Caki2 (cell line): ENCODE measurements around the gene SGCG. TPM values are rescaled to one million over a fixed set of nuclear protein-coding genes. Genes with fewer than 3 reads are reported as not detected.
"Not testable (repeated sequence)": the region's sequence is repeated elsewhere in the genome, so short reads cannot be mapped to it uniquely, and the experiment has no call there.

ENCODE experiments used
- DNase-seq: peaks from one replicate; pipeline ENCODE4 v3.0.0-alpha.2; 2015; ENCODE audit warnings: low read depth
- in situ Hi-C: cut with HindIII; loops from 2 replicates; pipeline ENCODE4 v1.10.0; 2016; ENCODE audit warnings: low sequenced_read_pairs, low pct_unique_long_range_greater_than_20kb, mixed read lengths
- total RNA-seq: library from RNA; depleted of rRNA; stranded (reverse); fragments of >200 nt; shearing (Covaris generic); gene quantifications from 2 replicates; pipeline ENCODE4 v1.2.3, GENCODE V29; 2014; ENCODE audit warnings: low replicate concordance; rRNA removed

Gene SGCG, protein sequence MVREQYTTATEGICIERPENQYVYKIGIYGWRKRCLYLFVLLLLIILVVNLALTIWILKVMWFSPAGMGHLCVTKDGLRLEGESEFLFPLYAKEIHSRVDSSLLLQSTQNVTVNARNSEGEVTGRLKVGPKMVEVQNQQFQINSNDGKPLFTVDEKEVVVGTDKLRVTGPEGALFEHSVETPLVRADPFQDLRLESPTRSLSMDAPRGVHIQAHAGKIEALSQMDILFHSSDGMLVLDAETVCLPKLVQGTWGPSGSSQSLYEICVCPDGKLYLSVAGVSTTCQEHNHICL
- not detected in 2 replicates for total RNA-seq

DNA sequence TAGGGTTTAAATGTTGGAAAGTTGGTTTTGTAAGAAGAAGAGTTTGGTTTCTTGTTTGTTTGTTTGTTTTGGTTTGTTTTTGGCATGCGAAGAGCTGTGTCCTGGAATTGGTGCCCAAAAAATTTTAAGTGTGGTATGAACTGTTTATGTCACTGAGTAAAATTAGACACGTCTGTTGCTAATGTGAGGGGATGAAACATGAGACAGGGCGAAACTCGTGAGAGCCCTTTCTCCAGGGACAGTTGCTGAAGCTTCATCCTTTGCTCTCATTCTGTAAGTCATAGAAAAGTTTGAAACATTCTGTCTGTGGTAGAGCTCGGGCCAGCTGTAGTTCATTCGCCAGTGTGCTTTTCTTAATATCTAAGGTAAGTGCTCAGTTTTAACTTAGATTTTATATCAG, at the start of gene SGCG:
Gene SGCG, plus strand, starts transcription at position 269 of the 400 bp plus-strand sequence. CDS start 22,716 bp downstream, outside the sequence.
- in situ Hi-C loops: no loop called here

DNA sequence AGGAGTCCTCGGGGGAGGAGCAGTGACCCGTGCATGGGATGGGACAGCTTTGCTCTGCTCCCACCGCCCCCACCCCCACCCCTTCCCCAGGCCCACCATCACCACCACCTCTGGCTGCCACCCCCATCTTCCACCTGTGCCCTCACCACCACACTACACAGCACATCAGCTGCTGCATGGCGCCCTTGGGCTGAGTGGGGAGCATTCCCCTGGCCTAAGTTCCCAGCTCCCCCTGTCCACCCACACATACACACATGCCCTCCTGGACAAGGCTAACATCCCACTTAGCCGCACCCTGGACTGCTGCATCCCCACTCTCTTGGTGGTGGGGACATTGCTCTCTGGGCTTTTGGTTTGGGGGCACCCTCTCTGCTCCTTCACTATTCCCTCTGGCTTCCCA, 46.2 kb upstream of the SGCG start:
- no peak for DNase-seq
- in situ Hi-C loops: no loop called here

More for the DNA sequence above, at the start of gene SGCG:
- no peak for DNase-seq

- DNase-seq: no peak
- in situ Hi-C loops: no loop called here
These were observed 40.3 kb upstream of the SGCG start for GRCh38 chr13:23140492-23140891.

GRCh38 chr13:23141964-23142363, 38.8 kb upstream of the SGCG start:
- DNase-seq: no peak
- in situ Hi-C loops: no loop called here

GRCh38 chr13:23142607-23143006, 38.2 kb upstream of the SGCG start:
- in situ Hi-C loops, DNase-seq: not testable (repeated sequence)

GRCh38 chr13:23144431-23144830, 36.3 kb upstream of the SGCG start:
- DNase-seq: no peak
- in situ Hi-C loops: no loop called here

- in situ Hi-C loops: no loop called here
- no peak for DNase-seq
These were observed 34.8 kb upstream of the SGCG start for GRCh38 chr13:23146006-23146405.

GRCh38 chr13:23146811-23147625, 33.8 kb upstream of the SGCG start:
- in situ Hi-C loops: no loop called here
- no peak for DNase-seq

DNA sequence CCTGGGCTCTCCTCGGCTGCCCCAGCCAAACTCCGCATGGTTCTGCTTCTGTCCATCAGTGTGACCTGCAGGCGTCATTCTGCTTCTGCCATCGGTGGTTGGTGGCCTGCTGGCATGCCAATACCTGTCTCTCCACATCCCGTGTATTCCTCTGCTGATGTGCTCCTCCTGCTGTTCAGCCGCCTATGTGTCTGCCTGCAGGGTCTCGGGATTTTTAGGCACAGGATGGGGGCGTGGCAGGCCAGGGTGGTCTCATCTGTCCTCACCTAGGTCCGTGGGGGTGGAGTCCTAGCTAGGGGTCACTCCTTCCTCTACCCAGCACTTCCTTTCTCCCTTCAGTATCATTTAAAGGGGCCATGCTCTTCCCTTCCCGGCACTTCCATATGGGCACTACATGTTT, 33.0 kb upstream of the SGCG start:
- DNase-seq: no peak
- in situ Hi-C loops: no loop called here

GRCh38 chr13:23157781-23158180, 23.0 kb upstream of the SGCG start:
- DNase-seq: no peak
- in situ Hi-C loops: no loop called here

- in situ Hi-C loops: no loop called here
- DNase-seq: peak; percentile 34
These were observed 21.5 kb upstream of the SGCG start for GRCh38 chr13:23159205-23159759.

GRCh38 chr13:23159760-23160637, 20.8 kb upstream of the SGCG start:
- in situ Hi-C loops: no loop called here
- DNase-seq: peak; percentile 8

DNA sequence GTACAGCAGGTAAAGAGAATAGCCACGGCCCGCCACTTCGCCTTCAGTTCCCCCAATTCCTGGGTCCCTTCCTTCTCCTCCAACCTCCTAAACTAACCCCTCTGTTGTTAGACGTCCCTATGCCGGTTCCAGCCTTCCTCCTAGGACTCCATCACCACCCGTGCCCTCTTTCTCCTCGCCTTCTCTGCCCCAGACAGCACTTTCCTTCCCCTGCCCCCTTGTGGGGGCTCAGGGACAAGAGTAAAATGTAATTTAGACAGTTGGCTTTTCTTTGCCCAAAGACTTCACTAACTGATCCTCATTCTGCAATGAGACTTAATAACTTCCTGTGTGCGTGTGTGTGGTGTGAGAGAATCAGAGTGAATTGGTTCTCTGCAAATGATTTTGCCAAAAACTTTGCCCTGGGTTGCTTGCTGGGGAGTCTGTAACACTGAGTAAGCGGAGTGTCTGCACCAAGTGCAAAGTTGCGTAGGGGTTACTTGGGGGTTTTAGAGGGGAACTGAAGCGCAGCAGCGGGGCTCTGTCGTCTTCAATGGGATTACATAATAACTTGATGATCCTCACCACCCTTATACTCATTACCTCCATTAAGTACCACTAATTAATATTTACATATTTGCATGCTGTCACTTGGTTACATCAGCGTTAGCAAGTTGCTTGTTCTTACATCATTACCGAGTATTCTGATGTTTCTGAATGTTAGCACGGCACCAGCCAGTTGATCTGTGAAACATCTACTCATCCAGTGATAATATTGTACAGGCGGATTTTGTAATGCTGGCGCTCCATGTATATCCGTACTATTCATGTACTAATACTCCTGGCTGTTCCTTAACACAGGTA, 19.9 kb upstream of the SGCG start:
- in situ Hi-C loops: no loop called here
- peak; percentile 18 for DNase-seq

- no peak for DNase-seq
- in situ Hi-C loops: no loop called here
These were observed 19.3 kb upstream of the SGCG start for GRCh38 chr13:23161481-23161825.

- in situ Hi-C loops: no loop called here
- DNase-seq: no peak
These were observed 4.9 kb upstream of the SGCG start for GRCh38 chr13:23175920-23176319.

DNA sequence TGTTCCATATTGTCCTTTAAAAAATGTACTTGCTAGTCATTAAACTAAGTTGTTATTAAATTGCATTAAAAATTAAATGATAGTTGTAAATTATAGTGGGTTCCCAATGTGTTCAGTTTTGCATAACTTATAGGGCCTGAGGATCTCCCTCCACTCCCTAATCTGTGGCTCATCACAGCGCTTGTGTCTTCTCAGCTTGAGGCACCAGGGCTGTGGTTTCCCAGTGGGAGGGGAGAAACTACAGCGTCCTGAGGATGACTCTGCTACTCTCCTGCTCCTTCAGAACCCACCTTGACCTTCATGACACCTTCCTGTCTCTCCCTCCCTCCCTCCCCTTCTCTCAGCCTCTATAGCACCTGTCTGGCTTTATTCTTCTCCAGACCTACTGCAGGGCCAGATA, 1.4 kb downstream of the SGCG start:
- in situ Hi-C loops: no loop called here

GRCh38 chr13:23183292-23183691, 2.5 kb downstream of the SGCG start:
- in situ Hi-C loops: no loop called here
- DNase-seq: no peak

More for the DNA sequence above, 1.4 kb downstream of the SGCG start:
- DNase-seq: no peak

DNA sequence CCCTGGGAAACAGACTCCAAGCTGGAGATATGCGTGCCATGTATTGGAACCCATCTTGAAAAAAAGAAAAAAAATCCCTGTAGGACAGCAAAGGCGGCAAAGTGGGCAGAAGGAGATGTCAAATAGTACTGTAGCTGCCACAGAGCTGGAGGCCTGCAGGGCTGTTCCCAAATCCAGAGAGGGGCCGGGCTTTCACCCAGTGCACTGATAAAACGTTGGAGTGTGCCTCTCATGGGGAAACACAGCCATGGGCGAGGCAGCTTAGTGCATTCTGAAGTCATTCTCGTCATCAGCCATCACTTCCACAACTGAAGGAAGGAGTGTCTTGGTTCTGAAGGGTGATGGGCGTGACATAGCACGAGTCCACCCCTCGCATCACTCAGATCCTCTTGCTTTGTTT, 4.8 kb downstream of the SGCG start:
- DNase-seq: no peak
- in situ Hi-C loops: no loop called here
